ENCODE measurements around the gene HTR3A.
"Not testable (repeated sequence)": the region's sequence is repeated elsewhere in the genome, so short reads cannot be mapped to it uniquely, and the experiment has no call there.

HTR3A gene

GRCh38 chr11:113974741-113975470, at the start of gene HTR3A:
TSS of gene HTR3A (plus strand) at chr11:113975108. CDS start at chr11:113975326, 218 bp downstream.
- no peaks in the 10 kb centered on the region for H3K4me1 Mint-ChIP-seq
- H3K27me3 Mint-ChIP-seq = peaks cover 3% of the 10 kb centered on the region
- no peaks in the 10 kb centered on the region for H3K36me3 Mint-ChIP-seq
- H3K27ac Mint-ChIP-seq = no peak within 1 kb of the TSS
- H3K9me3 Mint-ChIP-seq = no peaks in the 10 kb centered on the region
- no peak within 1 kb of the TSS for H3K4me3 Mint-ChIP-seq

GRCh38 chr11:113926273-113927197, 48.4 kb upstream of the HTR3A start:
- H3K27ac Mint-ChIP-seq = no peak overlapping the region
- no peaks in the 10 kb centered on the region for H3K4me1 Mint-ChIP-seq
- no peaks in the 10 kb centered on the region for H3K36me3 Mint-ChIP-seq
- no peak overlapping the region for H3K4me3 Mint-ChIP-seq
- peaks cover 7% of the 10 kb centered on the region for H3K27me3 Mint-ChIP-seq
- no peaks in the 10 kb centered on the region for H3K9me3 Mint-ChIP-seq

- no peak overlapping the region for H3K27ac Mint-ChIP-seq
- H3K4me3 Mint-ChIP-seq = no peak overlapping the region
- peaks cover 10% of the 10 kb centered on the region for H3K27me3 Mint-ChIP-seq
- no peaks in the 10 kb centered on the region for H3K9me3 Mint-ChIP-seq
- no peaks in the 10 kb centered on the region for H3K36me3 Mint-ChIP-seq
- H3K4me1 Mint-ChIP-seq = no peaks in the 10 kb centered on the region
Observed at GRCh38 chr11:113928311-113928710, 46.6 kb upstream of the HTR3A start.

- no peaks in the 10 kb centered on the region for H3K4me1 Mint-ChIP-seq
- peaks cover 16% of the 10 kb centered on the region for H3K27me3 Mint-ChIP-seq
- H3K4me3 Mint-ChIP-seq = no peak overlapping the region
- no peaks in the 10 kb centered on the region for H3K36me3 Mint-ChIP-seq
- H3K27ac Mint-ChIP-seq = no peak overlapping the region
- H3K9me3 Mint-ChIP-seq = no peaks in the 10 kb centered on the region
Observed at GRCh38 chr11:113932788-113933187, 42.1 kb upstream of the HTR3A start.

GRCh38 chr11:113934193-113934592, 40.7 kb upstream of the HTR3A start:
- H3K27me3 Mint-ChIP-seq = peaks cover 16% of the 10 kb centered on the region
- H3K27ac Mint-ChIP-seq, H3K4me3 Mint-ChIP-seq: not testable (repeated sequence)

GRCh38 chr11:113934761-113935160, 40.1 kb upstream of the HTR3A start:
- H3K4me3 Mint-ChIP-seq = no peak overlapping the region
- H3K27me3 Mint-ChIP-seq = peaks cover 16% of the 10 kb centered on the region
- no peaks in the 10 kb centered on the region for H3K4me1 Mint-ChIP-seq
- no peak overlapping the region for H3K27ac Mint-ChIP-seq
- H3K36me3 Mint-ChIP-seq = no peaks in the 10 kb centered on the region
- no peaks in the 10 kb centered on the region for H3K9me3 Mint-ChIP-seq

More at GRCh38 chr11:113934193-113934592, 40.7 kb upstream of the HTR3A start:
- H3K4me1 Mint-ChIP-seq, H3K9me3 Mint-ChIP-seq, H3K36me3 Mint-ChIP-seq: not testable (repeated sequence)

- Mint-ChIP-seq H3K4me3 (no peak overlapping the region), H3K27me3 (peaks cover 12% of the 10 kb centered on the region), H3K9me3 (no peaks in the 10 kb centered on the region), H3K36me3 (no peaks in the 10 kb centered on the region), H3K4me1 (no peaks in the 10 kb centered on the region), H3K27ac (no peak overlapping the region)
Observed at GRCh38 chr11:113935858-113936257, 39.0 kb upstream of the HTR3A start.

- H3K27me3 Mint-ChIP-seq = peaks cover 7% of the 10 kb centered on the region
- no peak overlapping the region for H3K27ac Mint-ChIP-seq
- H3K36me3 Mint-ChIP-seq = no peaks in the 10 kb centered on the region
- H3K4me1 Mint-ChIP-seq = no peaks in the 10 kb centered on the region
- H3K4me3 Mint-ChIP-seq = no peak overlapping the region
- H3K9me3 Mint-ChIP-seq = no peaks in the 10 kb centered on the region
Observed at GRCh38 chr11:113937918-113938317, 37.0 kb upstream of the HTR3A start.

- H3K36me3 Mint-ChIP-seq = no peaks in the 10 kb centered on the region
- H3K4me3 Mint-ChIP-seq = no peak overlapping the region
- H3K27ac Mint-ChIP-seq = no peak overlapping the region
- no peaks in the 10 kb centered on the region for H3K4me1 Mint-ChIP-seq
- H3K27me3 Mint-ChIP-seq = no peaks in the 10 kb centered on the region
- no peaks in the 10 kb centered on the region for H3K9me3 Mint-ChIP-seq
Observed at GRCh38 chr11:113942256-113942655, 32.7 kb upstream of the HTR3A start.

- not testable (repeated sequence) for H3K27ac Mint-ChIP-seq, H3K27me3 Mint-ChIP-seq, H3K36me3 Mint-ChIP-seq, H3K9me3 Mint-ChIP-seq, H3K4me3 Mint-ChIP-seq, H3K4me1 Mint-ChIP-seq
Observed at GRCh38 chr11:113946162-113946561, 28.7 kb upstream of the HTR3A start.

- Mint-ChIP-seq H3K36me3 (no peaks in the 10 kb centered on the region), H3K9me3 (no peaks in the 10 kb centered on the region), H3K4me3 (no peak overlapping the region), H3K27ac (no peak overlapping the region), H3K27me3 (peaks cover 7% of the 10 kb centered on the region), H3K4me1 (no peaks in the 10 kb centered on the region)
Observed at GRCh38 chr11:113947994-113948393, 26.9 kb upstream of the HTR3A start.

GRCh38 chr11:113949891-113950290, 25.0 kb upstream of the HTR3A start:
- Mint-ChIP-seq H3K36me3 (no peaks in the 10 kb centered on the region), H3K4me1 (no peaks in the 10 kb centered on the region), H3K27ac (no peak overlapping the region), H3K4me3 (no peak overlapping the region), H3K27me3 (peaks cover 9% of the 10 kb centered on the region), H3K9me3 (no peaks in the 10 kb centered on the region)

- H3K9me3 Mint-ChIP-seq = no peaks in the 10 kb centered on the region
- no peaks in the 10 kb centered on the region for H3K4me1 Mint-ChIP-seq
- no peak overlapping the region for H3K27ac Mint-ChIP-seq
- peaks cover 9% of the 10 kb centered on the region for H3K27me3 Mint-ChIP-seq
- no peaks in the 10 kb centered on the region for H3K36me3 Mint-ChIP-seq
- no peak overlapping the region for H3K4me3 Mint-ChIP-seq
Observed at GRCh38 chr11:113951537-113951936, 23.4 kb upstream of the HTR3A start.

GRCh38 chr11:113952070-113952469, 22.8 kb upstream of the HTR3A start:
- no peaks in the 10 kb centered on the region for H3K9me3 Mint-ChIP-seq
- no peak overlapping the region for H3K4me3 Mint-ChIP-seq
- no peaks in the 10 kb centered on the region for H3K36me3 Mint-ChIP-seq
- H3K4me1 Mint-ChIP-seq = no peaks in the 10 kb centered on the region
- H3K27me3 Mint-ChIP-seq = peaks cover 9% of the 10 kb centered on the region
- no peak overlapping the region for H3K27ac Mint-ChIP-seq

- no peak overlapping the region for H3K27ac Mint-ChIP-seq
- H3K4me3 Mint-ChIP-seq = no peak overlapping the region
- H3K9me3 Mint-ChIP-seq = no peaks in the 10 kb centered on the region
- no peaks in the 10 kb centered on the region for H3K36me3 Mint-ChIP-seq
- H3K4me1 Mint-ChIP-seq = no peaks in the 10 kb centered on the region
- H3K27me3 Mint-ChIP-seq = peaks cover 7% of the 10 kb centered on the region
Observed at GRCh38 chr11:113952588-113952987, 22.3 kb upstream of the HTR3A start.

- Mint-ChIP-seq H3K27ac (no peak overlapping the region), H3K27me3 (peaks cover 7% of the 10 kb centered on the region), H3K4me3 (no peak overlapping the region), H3K9me3 (no peaks in the 10 kb centered on the region), H3K4me1 (no peaks in the 10 kb centered on the region), H3K36me3 (no peaks in the 10 kb centered on the region)
Observed at GRCh38 chr11:113954235-113954634, 20.7 kb upstream of the HTR3A start.

All from activated naive CD4-positive, alpha-beta T cell treated with anti-CD3 and anti-CD28 coated beads, Interleukin-2, amount 50 U/mL, for 24 hours (primary cell).